ENCODE measurements around the gene ABCB9. TPM values are rescaled to one million over a fixed set of nuclear protein-coding genes. Genes with fewer than 3 reads are reported as not detected.

Gene ABCB9
- total RNA-seq, 1 donor from 2014 or later, result 1.9 TPM

- Histone ChIP-seq H3K9ac (no peak overlapping the region), H3K4me1 (peaks cover 12% of the 10 kb centered on the region), H2AFZ (replicated peaks) (no peak overlapping the region), H3K4me3 (no peak overlapping the region), H4K20me1 (ENCODE audit: low read depth) (peaks cover 14% of the 10 kb centered on the region), H3K9me3 (ENCODE audit: low read depth) (no peaks in the 10 kb centered on the region), H3K27me3 (no peaks in the 10 kb centered on the region), H3K79me2 (ENCODE audit: low read depth) (no peaks in the 10 kb centered on the region), H3K36me3 (no peaks in the 10 kb centered on the region), H3K4me2 (no peak overlapping the region), H3F3A (ENCODE audit: low read depth) (peaks cover 25% of the 10 kb centered on the region), H3K27ac (no peak overlapping the region)
- no peak for TF ChIP-seq CTCF (IDR thresholded peaks at IDR 0.05)
- TF ChIP-seq EZH2 (IDR thresholded peaks at IDR 0.05), result no peak
- TF ChIP-seq EZH2phosphoT487 (IDR thresholded peaks at IDR 0.05), result no peak
- Mint-ChIP-seq H3K4me3 (no peak overlapping the region), H3K27me3 (ENCODE audit: insufficient read depth, low read depth) (peaks cover 8% of the 10 kb centered on the region), H3K9me3 (no peaks in the 10 kb centered on the region), H3K36me3 (no peaks in the 10 kb centered on the region), H3K27ac (peak overlapping the region; percentile 17), H3K4me1 (peaks cover 11% of the 10 kb centered on the region)
- DNase-seq (ENCODE audit: low spot score), result no peak
Measured at GRCh38 chr12:122969676-122970075, 3.4 kb upstream of the ABCB9 start.

- no peak for TF ChIP-seq EZH2phosphoT487 (IDR thresholded peaks at IDR 0.05)
- no peak for TF ChIP-seq CTCF (IDR thresholded peaks at IDR 0.05)
- TF ChIP-seq EZH2 (IDR thresholded peaks at IDR 0.05), result no peak
- H3K27me3 Mint-ChIP-seq (ENCODE audit: insufficient read depth, low read depth), result peaks cover 8% of the 10 kb centered on the region
- no peak overlapping the region for H3K4me3 Mint-ChIP-seq
Measured at GRCh38 chr12:122968104-122968503, 1.8 kb upstream of the ABCB9 start.

GRCh38 chr12:122966743-122967550 is 684 bp upstream of the ABCB9 start:
- Histone ChIP-seq H3K9ac (no peak overlapping the region), H3K4me1 (peaks cover 12% of the 10 kb centered on the region), H3K9me3 (ENCODE audit: low read depth) (no peaks in the 10 kb centered on the region), H3K27ac (no peak overlapping the region), H3K4me2 (peak overlapping the region; percentile 44), H2AFZ (replicated peaks) (no peak overlapping the region), H3K36me3 (no peaks in the 10 kb centered on the region), H3F3A (ENCODE audit: low read depth) (peaks cover 19% of the 10 kb centered on the region), H3K4me3 (no peak overlapping the region), H3K79me2 (ENCODE audit: low read depth) (no peaks in the 10 kb centered on the region), H3K27me3 (no peaks in the 10 kb centered on the region), H4K20me1 (ENCODE audit: low read depth) (peaks cover 19% of the 10 kb centered on the region)
- TF ChIP-seq EZH2phosphoT487 (IDR thresholded peaks at IDR 0.05), result no peak
- H3K9me3 Mint-ChIP-seq, result no peaks in the 10 kb centered on the region
- no peak for DNase-seq (ENCODE audit: low spot score)
- H3K27me3 Mint-ChIP-seq (ENCODE audit: insufficient read depth, low read depth), result peaks cover 8% of the 10 kb centered on the region
- no peak overlapping the region for H3K27ac Mint-ChIP-seq
- H3K4me3 Mint-ChIP-seq, result peak overlapping the region; percentile 67
- no peaks in the 10 kb centered on the region for H3K36me3 Mint-ChIP-seq
- H3K4me1 Mint-ChIP-seq, result peaks cover 14% of the 10 kb centered on the region

More at GRCh38 chr12:122968104-122968503, 1.8 kb upstream of the ABCB9 start:
- Histone ChIP-seq H3K4me1 (peaks cover 12% of the 10 kb centered on the region), H3K9ac (no peak overlapping the region), H3K9me3 (ENCODE audit: low read depth) (no peaks in the 10 kb centered on the region), H3F3A (ENCODE audit: low read depth) (peaks cover 19% of the 10 kb centered on the region), H2AFZ (replicated peaks) (no peak overlapping the region), H3K27ac (no peak overlapping the region), H3K36me3 (no peaks in the 10 kb centered on the region), H3K4me3 (no peak overlapping the region), H3K4me2 (no peak overlapping the region), H4K20me1 (ENCODE audit: low read depth) (peaks cover 19% of the 10 kb centered on the region), H3K27me3 (no peaks in the 10 kb centered on the region), H3K79me2 (ENCODE audit: low read depth) (no peaks in the 10 kb centered on the region)
- peaks cover 14% of the 10 kb centered on the region for H3K4me1 Mint-ChIP-seq
- DNase-seq (ENCODE audit: low spot score), result no peak
- no peaks in the 10 kb centered on the region for H3K9me3 Mint-ChIP-seq
- no peaks in the 10 kb centered on the region for H3K36me3 Mint-ChIP-seq
- no peak overlapping the region for H3K27ac Mint-ChIP-seq

GRCh38 chr12:122965321-122965751 is 927 bp downstream of the ABCB9 start:
- Histone ChIP-seq H4K20me1 (ENCODE audit: low read depth) (peaks cover 19% of the 10 kb centered on the region), H3K9ac (no peak overlapping the region), H3K4me1 (peaks cover 12% of the 10 kb centered on the region), H3K79me2 (ENCODE audit: low read depth) (no peaks in the 10 kb centered on the region), H3F3A (ENCODE audit: low read depth) (peaks cover 19% of the 10 kb centered on the region), H3K36me3 (no peaks in the 10 kb centered on the region), H2AFZ (replicated peaks) (no peak overlapping the region), H3K9me3 (ENCODE audit: low read depth) (no peaks in the 10 kb centered on the region), H3K4me2 (peak overlapping the region; percentile 98), H3K27me3 (no peaks in the 10 kb centered on the region), H3K27ac (no peak overlapping the region), H3K4me3 (peak overlapping the region; percentile 74)
- H3K36me3 Mint-ChIP-seq, result no peaks in the 10 kb centered on the region
- H3K9me3 Mint-ChIP-seq, result no peaks in the 10 kb centered on the region
- peak overlapping the region; percentile 80 for H3K4me3 Mint-ChIP-seq
- DNase-seq (ENCODE audit: low spot score), result peak; percentile 40
- TF ChIP-seq EZH2 (IDR thresholded peaks at IDR 0.05) (no peak), EZH2phosphoT487 (IDR thresholded peaks at IDR 0.05) (no peak), CTCF (IDR thresholded peaks at IDR 0.05) (no peak)
- H3K27me3 Mint-ChIP-seq (ENCODE audit: insufficient read depth, low read depth), result peaks cover 11% of the 10 kb centered on the region
- H3K27ac Mint-ChIP-seq, result no peak overlapping the region
- H3K4me1 Mint-ChIP-seq, result peaks cover 14% of the 10 kb centered on the region

Data from neural progenitor cell (in vitro differentiated cells).